ENCODE data around the gene WDR45B.

DNA sequence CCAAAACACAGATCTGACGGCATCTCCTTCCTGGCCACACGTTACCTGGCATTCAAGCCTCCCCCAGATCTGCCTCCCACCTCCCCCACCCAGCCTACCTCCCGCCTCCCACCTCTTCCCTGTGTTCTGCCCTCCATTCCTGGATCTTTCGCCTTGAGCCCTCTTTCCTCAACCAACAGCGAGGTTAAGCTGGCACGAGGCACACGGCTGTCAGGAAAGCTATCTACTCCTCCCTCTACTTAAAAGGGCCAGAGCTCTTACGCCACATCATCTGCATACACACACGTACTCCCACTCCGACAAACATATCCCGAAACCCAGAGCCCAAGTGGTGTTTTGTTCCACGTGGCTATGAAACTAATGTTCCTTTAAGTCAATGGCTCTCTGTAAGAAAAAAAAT, 18.0 kb downstream of the WDR45B start:
- TF ChIP-seq CTCF (IDR thresholded peaks at IDR 0.05; ENCODE audit: poor library complexity, severe bottlenecking) = no peak
- no peak for TF ChIP-seq POLR2AphosphoS5 (IDR thresholded peaks at IDR 0.05)
- no peak for TF ChIP-seq TAF1 (IDR thresholded peaks at IDR 0.05; ENCODE audit: low read depth)
